Ascending aorta (tissue), 2 donors: ENCODE measurements around the gene ZKSCAN3. TPM values are rescaled to one million over a fixed set of nuclear protein-coding genes. Genes with fewer than 3 reads are reported as not detected.
A peak's percentile ranks its signal among the peaks of the same experiment; 100 is the strongest.

ENCODE experiments used
- DNase-seq, 2 donors: peaks; one replicate each; pipeline ENCODE4 v3.0.0-alpha.2; 2019; ENCODE audit warnings: low spot score in 2 of 2
- H3K27ac ChIP-seq, 2 donors: fragments of 200-600 bp; sonication (generic); one replicate each; pipeline ENCODE4 v1.5.1; 2016 to 2017; ENCODE audit warnings: mild to moderate bottlenecking in 1 of 2
- H3K27me3 ChIP-seq: fragments of 200-600 bp; sonication (generic); one replicate; pipeline ENCODE4 v1.5.1; 2017
- H3K36me3 ChIP-seq, 2 donors: fragments of 200-600 bp; sonication (generic); one replicate each; pipeline ENCODE4 v1.5.1; 2016
- H3K4me1 ChIP-seq, 2 donors: fragments of 200-600 bp; sonication (generic); one replicate each; pipeline ENCODE4 v1.5.1; 2016 to 2017; ENCODE audit warnings: mild to moderate bottlenecking in 1 of 2
- H3K4me3 ChIP-seq, 2 donors: fragments of 200-600 bp; sonication (generic); one replicate each; pipeline ENCODE4 v1.5.1; 2016 to 2017; ENCODE audit warnings: mild to moderate bottlenecking in 1 of 2
- H3K9me3 ChIP-seq, 2 donors: fragments of 200-600 bp; sonication (generic); one replicate each; pipeline ENCODE4 v1.5.1; 2016
- CTCF ChIP-seq, 3 experiments: fragments of 200-600 bp in 2 of 3; fragments of 450-650 bp in 1 of 3; sonication (generic) in 2 of 3; IDR thresholded peaks; one replicate each; pipeline ENCODE4 v1.5.1; 2016 to 2019; ENCODE audit warnings: antibody characterized with exemption in 3 of 3, mild to moderate bottlenecking in 1 of 3, moderate library complexity in 1 of 3
- intact Hi-C: fragments of 100-400 bp; cut with DNase I; formaldehyde crosslinking; loops from one replicate; pipeline ENCODE4 v1.15.1; 2023
- total RNA-seq: library from RNA; depleted of rRNA; stranded (reverse); fragments of >200 nt; gene quantifications from one replicate; pipeline ENCODE4 v1.1.0, GENCODE V29; 2016

Gene ZKSCAN3
- total RNA-seq, 1 donor from 2014 or later: 0.21 TPM

GRCh38 chr6:28380381-28380780, 30.6 kb downstream of the ZKSCAN3 start:
- H3K27me3 ChIP-seq: no peaks in the 10 kb centered on the region
- H3K27ac ChIP-seq: no peak overlapping the region
- H3K9me3 ChIP-seq: peaks cover 0 to 11% of the 10 kb centered on the region in 2 donors
- no peak overlapping the region for H3K4me3 ChIP-seq
- intact Hi-C loops: no loop called here
- no peak for TF ChIP-seq CTCF (IDR thresholded peaks at IDR 0.05)
- H3K36me3 ChIP-seq: peaks cover 11 to 37% of the 10 kb centered on the region in 2 donors
- peaks cover 0 to 2% of the 10 kb centered on the region in 2 donors for H3K4me1 ChIP-seq
- DNase-seq: no peak

- intact Hi-C loops: no loop called here
- Histone ChIP-seq H3K4me1 (peaks cover 0 to 2% of the 10 kb centered on the region in 2 donors), H3K36me3 (peaks cover 11 to 58% of the 10 kb centered on the region in 2 donors), H3K4me3 (peak overlapping the region; percentile 51 to 55), H3K27ac (peak overlapping the region; percentile 42 to 55), H3K9me3 (peaks cover 0 to 12% of the 10 kb centered on the region in 2 donors), H3K27me3 (no peaks in the 10 kb centered on the region)
- TF ChIP-seq CTCF (IDR thresholded peaks at IDR 0.05): peak in 2 of 3 experiments; percentile 4 to 23
- peak; percentile 59 to 89 for DNase-seq
Observed at GRCh38 chr6:28383235-28384142, 33.7 kb downstream of the ZKSCAN3 start.

- Histone ChIP-seq H3K9me3 (peaks cover 0 to 5% of the 10 kb centered on the region in 2 donors), H3K27ac (peak overlapping the region in 1 of 2 donors; percentile 55)
Observed at GRCh38 chr6:28384143-28384533, 34.4 kb downstream of the ZKSCAN3 start.

GRCh38 chr6:28390688-28391087, 40.9 kb downstream of the ZKSCAN3 start:
- no peak for TF ChIP-seq CTCF (IDR thresholded peaks at IDR 0.05)
- H3K9me3 ChIP-seq: peaks cover 4 to 5% of the 10 kb centered on the region in 2 donors
- no peak overlapping the region for H3K27ac ChIP-seq
- H3K4me1 ChIP-seq: no peaks in the 10 kb centered on the region
- H3K27me3 ChIP-seq: no peaks in the 10 kb centered on the region
- DNase-seq: no peak
- intact Hi-C loops: no loop called here
- no peak overlapping the region for H3K4me3 ChIP-seq
- peaks cover 27 to 83% of the 10 kb centered on the region in 2 donors for H3K36me3 ChIP-seq

More at GRCh38 chr6:28384143-28384533, 34.4 kb downstream of the ZKSCAN3 start:
- intact Hi-C loops: no loop called here
- peaks cover 11 to 58% of the 10 kb centered on the region in 2 donors for H3K36me3 ChIP-seq
- H3K4me1 ChIP-seq: peaks cover 0 to 2% of the 10 kb centered on the region in 2 donors
- no peak for DNase-seq
- H3K27me3 ChIP-seq: no peaks in the 10 kb centered on the region
- H3K4me3 ChIP-seq: no peak overlapping the region
- TF ChIP-seq CTCF (IDR thresholded peaks at IDR 0.05): no peak

- H3K4me1 ChIP-seq: peaks cover 0 to 10% of the 10 kb centered on the region in 2 donors
- no peak overlapping the region for H3K27ac ChIP-seq
- intact Hi-C loops: no loop called here
- H3K4me3 ChIP-seq: no peak overlapping the region
- H3K9me3 ChIP-seq: peaks cover 0 to 5% of the 10 kb centered on the region in 2 donors
- H3K27me3 ChIP-seq: no peaks in the 10 kb centered on the region
- DNase-seq: no peak
- TF ChIP-seq CTCF (IDR thresholded peaks at IDR 0.05): no peak
- peaks cover 30 to 60% of the 10 kb centered on the region in 2 donors for H3K36me3 ChIP-seq
Observed at GRCh38 chr6:28393912-28394662, 44.3 kb downstream of the ZKSCAN3 start.
